IMR-90 (cell line): ENCODE data around the gene SPEM1. TPM values are rescaled to one million over a fixed set of nuclear protein-coding genes. Genes with fewer than 3 reads are reported as not detected.

Experiments used
- ATAC-seq: fragments of 200-7000 bp; cut with Tn5 transposase; 2 replicates; pipeline ENCODE4 v1.9.1; 2020; ENCODE audit warnings: low read depth, mild to moderate bottlenecking, moderate library complexity
- BruUV-seq: library from RNA; stranded (reverse); fragments of 400-500 nt; replicated peaks from 2 replicates; lab custom pipeline; 2021; lab: Mats Ljungman, UMichigan
- CTCF ChIA-PET: fragments of 300-600 bp; formaldehyde crosslinking; extraction: SDS; loops from one replicate; lab custom pipeline; 2021; ENCODE audit warnings: antibody characterized with exemption; lab: Yijun Ruan, JAX
- POLR2A ChIA-PET: fragments of 300-600 bp; sonication (Branson Sonifier 250); formaldehyde crosslinking; loops from one replicate; lab custom pipeline; 2022; ENCODE audit warnings: antibody characterized with exemption; ENCODE audit not compliant: unreplicated experiment; lab: Charles Lee
- DNase-seq: peaks from one replicate; pipeline ENCODE4 v3.0.0; 2013
- H2AFZ ChIP-seq: replicated peaks from 2 replicates; pipeline ENCODE3; 2013; ENCODE audit warnings: low read length, mild to moderate bottlenecking; ENCODE audit not compliant: poor library complexity
- H2AK5ac ChIP-seq: 2 replicates; pipeline ENCODE4 v1.6.1; 2013; ENCODE audit warnings: low read depth, low read length, inconsistent platforms
- H2AK9ac ChIP-seq: replicated peaks from 2 replicates; pipeline ENCODE3; 2013; ENCODE audit warnings: mild to moderate bottlenecking, low read depth, low read length, moderate library complexity; ENCODE audit not compliant: poor library complexity
- H2BK120ac ChIP-seq: 2 replicates; pipeline ENCODE4 v1.6.1; 2013; ENCODE audit warnings: low read depth, low read length, inconsistent platforms
- H2BK15ac ChIP-seq: 3 replicates; pipeline ENCODE4 v1.6.1; 2013; ENCODE audit warnings: low read depth, low read length, inconsistent platforms
- H2BK20ac ChIP-seq: 2 replicates; pipeline ENCODE4 v1.6.1; 2013; ENCODE audit warnings: low read depth, mild to moderate bottlenecking, inconsistent platforms, low read length, moderate library complexity
- H2BK5ac ChIP-seq: 2 replicates; pipeline ENCODE4 v1.6.1; 2013; ENCODE audit warnings: mild to moderate bottlenecking, low read depth, low read length, inconsistent platforms; ENCODE audit not compliant: poor library complexity, severe bottlenecking
- H3K14ac ChIP-seq: replicated peaks from 2 replicates; pipeline ENCODE4 v1.6.1; 2013; ENCODE audit warnings: low read depth, low read length, inconsistent platforms
- H3K18ac ChIP-seq: 2 replicates; pipeline ENCODE4 v1.6.1; 2013; ENCODE audit warnings: low read depth, low read length, control low read depth
- H3K23ac ChIP-seq: 2 replicates; pipeline ENCODE4 v1.6.1; 2013; ENCODE audit warnings: low read depth, low read length, inconsistent platforms
- H3K27ac ChIP-seq: 2 replicates; pipeline ENCODE4 v1.5.1; 2013; ENCODE audit warnings: mild to moderate bottlenecking, control low read depth, low read length; ENCODE audit not compliant: insufficient read depth
- H3K27me3 ChIP-seq: 2 replicates; pipeline ENCODE4 v1.6.1; 2013; ENCODE audit warnings: low read length; ENCODE audit not compliant: control insufficient read depth, insufficient read depth
- H3K36me3 ChIP-seq: 2 replicates; pipeline ENCODE4 v1.6.1; 2013; ENCODE audit warnings: low read length, mixed read lengths; ENCODE audit not compliant: control insufficient read depth, insufficient read depth
- H3K4ac ChIP-seq: 2 replicates; pipeline ENCODE4 v1.6.1; 2013; ENCODE audit warnings: low read depth, low read length, inconsistent platforms
- H3K4me1 ChIP-seq: 2 replicates; pipeline ENCODE4 v1.6.1; 2013; ENCODE audit warnings: low read length, mixed read lengths; ENCODE audit not compliant: control insufficient read depth, insufficient read depth
- H3K4me2 ChIP-seq: 2 replicates; pipeline ENCODE4 v1.6.1; 2013; ENCODE audit warnings: low read depth, mild to moderate bottlenecking, control low read depth, low read length, moderate library complexity
- H3K4me3 ChIP-seq: 2 replicates; pipeline ENCODE4 v1.5.1; 2013; ENCODE audit warnings: low read depth, mild to moderate bottlenecking, control low read depth, low read length, moderate library complexity; ENCODE audit not compliant: insufficient read depth
- H3K56ac ChIP-seq: 2 replicates; pipeline ENCODE4 v1.6.1; 2013; ENCODE audit warnings: low read length, inconsistent platforms; ENCODE audit not compliant: insufficient read depth; ENCODE audit errors: extremely low read depth
- H3K79me1 ChIP-seq, 2 experiments: 2 replicates each; pipeline ENCODE4 v1.6.1; 2013; ENCODE audit warnings: low read length in 2 of 2, inconsistent platforms in 1 of 2, low read depth in 1 of 2
- H3K9ac ChIP-seq: 2 replicates; pipeline ENCODE4 v1.6.1; 2013; ENCODE audit warnings: low read depth, low read length, control low read depth
- H3K9me1 ChIP-seq: 2 replicates; pipeline ENCODE4 v1.6.1; 2013; ENCODE audit warnings: low read length, inconsistent platforms; ENCODE audit not compliant: insufficient read depth
- H3K9me3 ChIP-seq: 2 replicates; pipeline ENCODE4 v1.6.1; 2013; ENCODE audit warnings: low read length; ENCODE audit not compliant: control insufficient read depth, insufficient read depth
- H4K20me1 ChIP-seq: 2 replicates; pipeline ENCODE4 v1.6.1; 2013; ENCODE audit warnings: low read length, inconsistent platforms; ENCODE audit not compliant: insufficient read depth
- H4K5ac ChIP-seq: 2 replicates; pipeline ENCODE4 v1.6.1; 2013; ENCODE audit warnings: mild to moderate bottlenecking, low read depth, low read length, control low read depth
- H4K8ac ChIP-seq, 2 experiments: 2 replicates each; pipeline ENCODE4 v1.6.1; 2013; ENCODE audit warnings: low read depth in 2 of 2, low read length in 2 of 2, control low read depth in 1 of 2, inconsistent platforms in 1 of 2
- H4K91ac ChIP-seq: 2 replicates; pipeline ENCODE4 v1.6.1; 2013; ENCODE audit warnings: low read depth, low read length, inconsistent platforms; ENCODE audit not compliant: insufficient read depth
- BHLHE40 ChIP-seq: fragments of 150-350 bp; IDR thresholded peaks from 2 replicates; pipeline ENCODE4 v1.6.1; 2016; ENCODE audit warnings: mild to moderate bottlenecking, low read depth, low read length
- CEBPB ChIP-seq: IDR thresholded peaks from 2 replicates; pipeline ENCODE4 v1.6.1; 2012; ENCODE audit warnings: low read depth, low read length, improper control_type of control experiment
- CHD1 ChIP-seq: IDR thresholded peaks from 2 replicates; pipeline ENCODE4 v1.6.1; 2012; ENCODE audit warnings: low read depth, low read length, improper control_type of control experiment
- CTCF ChIP-seq: conservative IDR thresholded peaks from 2 replicates; pipeline ENCODE4 v1.5.1; 2012; ENCODE audit warnings: mild to moderate bottlenecking, low read depth, low read length, improper control_type of control experiment
- ELK1 ChIP-seq: fragments of 150-350 bp; IDR thresholded peaks from 2 replicates; pipeline ENCODE4 v1.6.1; 2016; ENCODE audit warnings: low read depth, mild to moderate bottlenecking, low read length, moderate library complexity, borderline replicate concordance
- FOS ChIP-seq: fragments of 150-350 bp; IDR thresholded peaks from 2 replicates; pipeline ENCODE4 v1.6.1; 2016; ENCODE audit warnings: low read depth, low read length
- MAFK ChIP-seq: IDR thresholded peaks from 2 replicates; pipeline ENCODE4 v1.6.1; 2012; ENCODE audit warnings: low read depth, low read length, improper control_type of control experiment
- MAZ ChIP-seq: IDR thresholded peaks from 2 replicates; pipeline ENCODE4 v1.6.1; 2012; ENCODE audit warnings: low read depth, mild to moderate bottlenecking, low read length, improper control_type of control experiment, moderate library complexity, borderline replicate concordance
- MXI1 ChIP-seq: IDR thresholded peaks from 2 replicates; pipeline ENCODE4 v1.6.1; 2012; ENCODE audit warnings: low read depth, mild to moderate bottlenecking, low read length, moderate library complexity, borderline replicate concordance
- NFE2L2 ChIP-seq: fragments of 150-350 bp; IDR thresholded peaks from 2 replicates; pipeline ENCODE4 v1.6.1; 2016; ENCODE audit warnings: low read depth, mild to moderate bottlenecking, low read length
- POLR2A ChIP-seq: IDR thresholded peaks from 2 replicates; pipeline ENCODE4 v1.6.1; 2012; ENCODE audit warnings: mild to moderate bottlenecking, low read depth, low read length
- RAD21 ChIP-seq: IDR thresholded peaks from 2 replicates; pipeline ENCODE4 v1.6.1; 2012; ENCODE audit warnings: low read length, improper control_type of control experiment
- RCOR1 ChIP-seq: IDR thresholded peaks from 2 replicates; pipeline ENCODE4 v1.6.1; 2012; ENCODE audit warnings: mild to moderate bottlenecking, low read length, improper control_type of control experiment; ENCODE audit not compliant: insufficient replicate concordance
- RFX5 ChIP-seq: IDR thresholded peaks from 2 replicates; pipeline ENCODE4 v1.8.0; 2012; ENCODE audit warnings: low read depth, mild to moderate bottlenecking, low read length, moderate library complexity
- SMC3 ChIP-seq: fragments of 150-350 bp; IDR thresholded peaks from 2 replicates; pipeline ENCODE4 v1.6.1; 2016; ENCODE audit warnings: low read depth, mild to moderate bottlenecking, antibody characterized with exemption, low read length, moderate library complexity
- WGBS, 2 experiments: methylation state at CpG; one replicate each; pipeline versions ENCODE4 v1.1.5 to v1.1.7; 2013; ENCODE audit warnings: missing lambda C conversion rate in 2 of 2; ENCODE audit not compliant: insufficient read length in 1 of 2; ENCODE audit errors: extremely low coverage in 2 of 2; 5-methylcytosine and 5-hydroxymethylcytosine counted together
- dilution Hi-C: fragments of 300-500 bp; cut with HindIII; formaldehyde crosslinking; loops from one replicate; pipeline ENCODE4 v1.14.3; 2018; ENCODE audit warnings: low sequenced_read_pairs; ENCODE audit not compliant: unreplicated experiment
- in situ Hi-C: fragments of 300-500 bp; cut with MboI; formaldehyde crosslinking; loops from 3 replicates; pipeline ENCODE4 v1.14.3; 2019; ENCODE audit warnings: low sequenced_read_pairs, inconsistent platforms, mixed read lengths
- intact Hi-C: fragments of 100-400 bp; cut with micrococcal nuclease; formaldehyde crosslinking; loops from 2 replicates; pipeline ENCODE4 v1.10.0; 2022
- polyA plus RNA-seq, 3 experiments: library from polyadenylated mRNA; depleted of rRNA; stranded (reverse); fragments of >200 nt; gene quantifications; 2 replicates each; pipeline ENCODE4 v1.2.3, GENCODE V29; 2012; ENCODE audit warnings: low replicate concordance in 1 of 3
- total RNA-seq: library from RNA; depleted of rRNA; stranded (reverse); fragments of >200 nt; gene quantifications from 2 replicates; pipeline ENCODE4 v1.2.3, GENCODE V29; 2012
- TF ChIP-seq, protein P1 (sequence below): fragments of 150-350 bp; IDR thresholded peaks from 2 replicates; pipeline ENCODE4 v1.6.1; 2017; ENCODE audit warnings: mild to moderate bottlenecking, antibody characterized with exemption, low read length, low read depth

SPEM1 gene
- total and polyA plus RNA-seq, 2 of the 4 experiments (the other 2 are of a cell fraction): not detected

GRCh38 chr17:7448461-7448860 lies 28.3 kb downstream of the SPEM1 start:
- Histone ChIP-seq H2AK9ac (no peak overlapping the region), H3K4ac (no peak overlapping the region), H3K27me3 (peaks cover 27% of the 10 kb centered on the region), H4K91ac (no peak overlapping the region), H3K27ac (no peak overlapping the region), H3K4me2 (no peak overlapping the region), H3K9me1 (0 out of 2 replicates have a peak, but pooled peaks cover 8% of the 10 kb centered on the region), H3K9me3 (no peaks in the 10 kb centered on the region), H4K5ac (no peak overlapping the region), H3K4me3 (no peak overlapping the region), H2BK5ac (no peak overlapping the region), H3K79me1 (no peaks in the 10 kb centered on the region), H3K36me3 (no peaks in the 10 kb centered on the region), H3K56ac (no peak overlapping the region), H2BK20ac (no peak overlapping the region), H3K4me1 (peaks cover 17% of the 10 kb centered on the region), H2AFZ (no peak overlapping the region), H2BK15ac (no peak overlapping the region), H3K14ac (no peak overlapping the region), H4K20me1 (no peaks in the 10 kb centered on the region), H2BK120ac (no peak overlapping the region), H3K9ac (no peak overlapping the region), H2AK5ac (no peak overlapping the region), H4K8ac (no peak overlapping the region), H3K18ac (no peak overlapping the region), H3K23ac (no peak overlapping the region)
- DNase-seq: no peak
- BruUV-seq: no TSS peak
- dilution Hi-C loops: no loop called here
- intact Hi-C loops: no loop called here
- no CpG with 5 or more reads among the region's 7 CpGs for WGBS, 2 experiments
- TF ChIP-seq CEBPB: no peak
- TF ChIP-seq SMC3: no peak
- no peak for TF ChIP-seq RAD21
- TF ChIP-seq, protein P1, sequence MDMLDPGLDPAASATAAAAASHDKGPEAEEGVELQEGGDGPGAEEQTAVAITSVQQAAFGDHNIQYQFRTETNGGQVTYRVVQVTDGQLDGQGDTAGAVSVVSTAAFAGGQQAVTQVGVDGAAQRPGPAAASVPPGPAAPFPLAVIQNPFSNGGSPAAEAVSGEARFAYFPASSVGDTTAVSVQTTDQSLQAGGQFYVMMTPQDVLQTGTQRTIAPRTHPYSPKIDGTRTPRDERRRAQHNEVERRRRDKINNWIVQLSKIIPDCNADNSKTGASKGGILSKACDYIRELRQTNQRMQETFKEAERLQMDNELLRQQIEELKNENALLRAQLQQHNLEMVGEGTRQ: no peak
- TF ChIP-seq CTCF: no peak
- TF ChIP-seq ELK1: no peak
- TF ChIP-seq FOS: no peak
- no peak for TF ChIP-seq NFE2L2
- no peak for TF ChIP-seq CHD1
- no peak for TF ChIP-seq BHLHE40
- TF ChIP-seq MAZ: no peak
- TF ChIP-seq POLR2A: no peak
- TF ChIP-seq RFX5: no peak
- no peak for TF ChIP-seq RCOR1
- no peak for TF ChIP-seq MXI1
- no peak for TF ChIP-seq MAFK
- ChIA-PET POLR2A (no interaction called here), CTCF (no interaction called here)
- no peak for ATAC-seq
- in situ Hi-C loops: no loop called here
